Hematopoietic multipotent progenitor cell treated with erythropoietin and hydrocortisone succinate and interleukin-3 and kit ligand, for 15 days (in vitro differentiated cells): ENCODE data around the gene WNT4.
"Not testable (repeated sequence)": the region's sequence is repeated elsewhere in the genome, so short reads cannot be mapped to it uniquely, and the experiment has no call there.

Experiments used
- DNase-seq: peaks from one replicate; pipeline ENCODE4 v3.0.0-alpha.2; 2015; ENCODE audit warnings: low spot score

WNT4 gene

GRCh38 chr1:22108339-22109105, 34.4 kb downstream of the WNT4 start:
- no peak for DNase-seq

GRCh38 chr1:22107126-22107525, 35.8 kb downstream of the WNT4 start:
- no peak for DNase-seq

- DNase-seq: peak; percentile 67
Measured at GRCh38 chr1:22105611-22106207, 37.2 kb downstream of the WNT4 start.

GRCh38 chr1:22104865-22105437, 37.9 kb downstream of the WNT4 start:
- no peak for DNase-seq

GRCh38 chr1:22104094-22104493, 38.8 kb downstream of the WNT4 start:
- peak; percentile 18 for DNase-seq

GRCh38 chr1:22102746-22103145, 40.2 kb downstream of the WNT4 start:
- DNase-seq: no peak

- DNase-seq: no peak
Measured at GRCh38 chr1:22101995-22102394, 40.9 kb downstream of the WNT4 start.

- DNase-seq: no peak
Measured at GRCh38 chr1:22101199-22101598, 41.7 kb downstream of the WNT4 start.

- no peak for DNase-seq
Measured at GRCh38 chr1:22100168-22100567, 42.7 kb downstream of the WNT4 start.

GRCh38 chr1:22098752-22099151, 44.1 kb downstream of the WNT4 start:
- no peak for DNase-seq

GRCh38 chr1:22096463-22096862, 46.4 kb downstream of the WNT4 start:
- no peak for DNase-seq

GRCh38 chr1:22096036-22096435, 46.9 kb downstream of the WNT4 start:
- no peak for DNase-seq

GRCh38 chr1:22093513-22093912, 49.4 kb downstream of the WNT4 start:
- DNase-seq: no peak

- DNase-seq: not testable (repeated sequence)
Measured at GRCh38 chr1:22092026-22092768, 50.7 kb downstream of the WNT4 start.

- no peak for DNase-seq
Measured at GRCh38 chr1:22090867-22091266, 52.0 kb downstream of the WNT4 start.

- no peak for DNase-seq
Measured at GRCh38 chr1:22089787-22090186, 53.1 kb downstream of the WNT4 start.

- DNase-seq: no peak
Measured at GRCh38 chr1:22089134-22089571, 53.7 kb downstream of the WNT4 start.

GRCh38 chr1:22088331-22088730, 54.6 kb downstream of the WNT4 start:
- no peak for DNase-seq

- DNase-seq: no peak
Measured at GRCh38 chr1:22080191-22080590, 62.7 kb downstream of the WNT4 start.

GRCh38 chr1:22078133-22078532, 64.8 kb downstream of the WNT4 start:
- no peak for DNase-seq

GRCh38 chr1:22077728-22078127, 65.2 kb downstream of the WNT4 start:
- DNase-seq: no peak

- DNase-seq: no peak
Measured at GRCh38 chr1:22076346-22076745, 66.6 kb downstream of the WNT4 start.

- no peak for DNase-seq
Measured at GRCh38 chr1:22075718-22076117, 67.2 kb downstream of the WNT4 start.
